ENCODE results near the gene DUS3L. TPM values are rescaled to one million over a fixed set of nuclear protein-coding genes. Genes with fewer than 3 reads are reported as not detected.

DUS3L gene
- total RNA-seq, 6 donors from 2014 or later: 31.4 to 88.0 (median 43.1) TPM

GRCh38 chr19:5805462-5806132 is 14.6 kb upstream of the DUS3L start:
- TF ChIP-seq EP300 (IDR thresholded peaks at IDR 0.05) (peak in 1 of 4 donors; percentile 37), POLR2A (IDR thresholded peaks at IDR 0.05) (no peak)
- TF ChIP-seq, protein P1, sequence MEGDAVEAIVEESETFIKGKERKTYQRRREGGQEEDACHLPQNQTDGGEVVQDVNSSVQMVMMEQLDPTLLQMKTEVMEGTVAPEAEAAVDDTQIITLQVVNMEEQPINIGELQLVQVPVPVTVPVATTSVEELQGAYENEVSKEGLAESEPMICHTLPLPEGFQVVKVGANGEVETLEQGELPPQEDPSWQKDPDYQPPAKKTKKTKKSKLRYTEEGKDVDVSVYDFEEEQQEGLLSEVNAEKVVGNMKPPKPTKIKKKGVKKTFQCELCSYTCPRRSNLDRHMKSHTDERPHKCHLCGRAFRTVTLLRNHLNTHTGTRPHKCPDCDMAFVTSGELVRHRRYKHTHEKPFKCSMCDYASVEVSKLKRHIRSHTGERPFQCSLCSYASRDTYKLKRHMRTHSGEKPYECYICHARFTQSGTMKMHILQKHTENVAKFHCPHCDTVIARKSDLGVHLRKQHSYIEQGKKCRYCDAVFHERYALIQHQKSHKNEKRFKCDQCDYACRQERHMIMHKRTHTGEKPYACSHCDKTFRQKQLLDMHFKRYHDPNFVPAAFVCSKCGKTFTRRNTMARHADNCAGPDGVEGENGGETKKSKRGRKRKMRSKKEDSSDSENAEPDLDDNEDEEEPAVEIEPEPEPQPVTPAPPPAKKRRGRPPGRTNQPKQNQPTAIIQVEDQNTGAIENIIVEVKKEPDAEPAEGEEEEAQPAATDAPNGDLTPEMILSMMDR (IDR thresholded peaks at IDR 0.05): peak; percentile 50 to 87 (median 74)
- peak overlapping the region in 3 of 4 donors; percentile 35 to 47 (median 42) for H3K4me3 ChIP-seq
- peak overlapping the region; percentile 32 to 47 (median 34) for H3K27ac ChIP-seq
- H3K4me1 ChIP-seq: peaks cover 17 to 36% (median 19%) of the 10 kb centered on the region in 4 donors
- WGBS, 2 donors: 3% methylated on average over 15 of the region's 46 CpGs; no CpG with 5 or more reads in 1 of the 2 donors
- H3K27me3 ChIP-seq: peaks cover 0 to 29% (median 12%) of the 10 kb centered on the region in 4 donors
- DNase-seq: peak; percentile 76 to 90
- no peaks in the 10 kb centered on the region for H3K36me3 ChIP-seq
- ATAC-seq (ENCODE audit: low FRiP score in 2 of 2): peak in 1 of 2 donors; percentile 25
- no peaks in the 10 kb centered on the region for H3K9me3 ChIP-seq

- WGBS, 2 donors: 4 to 6% methylated on average over 18 to 28 of the region's 107 CpGs
Measured at GRCh38 chr19:5804516-5805461, 13.8 kb upstream of the DUS3L start, which contains the start of gene NRTN. NRTN (plus strand) TSS chr19:5805067; CDS start chr19:5824166, 19,099 bp downstream.

GRCh38 chr19:5803752-5804515 is 13.0 kb upstream of the DUS3L start:
- TF ChIP-seq POLR2AphosphoS5 (IDR thresholded peaks at IDR 0.05) (no peak), POLR2A (IDR thresholded peaks at IDR 0.05) (no peak), EP300 (IDR thresholded peaks at IDR 0.05) (no peak)
- TF ChIP-seq, protein P1 (IDR thresholded peaks at IDR 0.05): peak; percentile 85 to 98 (median 94)
- Histone ChIP-seq H3K27me3 (peaks cover 0 to 29% (median 13%) of the 10 kb centered on the region in 4 donors), H3K4me3 (peak overlapping the region; percentile 10 to 47 (median 42)), H3K4me1 (peaks cover 17 to 36% (median 19%) of the 10 kb centered on the region in 4 donors), H3K36me3 (no peaks in the 10 kb centered on the region), H3K27ac (no peak overlapping the region), H3K9me3 (no peaks in the 10 kb centered on the region)
- ATAC-seq (ENCODE audit: low FRiP score in 2 of 2): peak; percentile 95 to 96
- peak; percentile 91 to 99 for DNase-seq
- WGBS, 2 donors: 2 to 5% methylated on average over 24 to 40 of the region's 54 CpGs

More at GRCh38 chr19:5804516-5805461, 13.8 kb upstream of the DUS3L start, which contains the start of gene NRTN:
- peaks cover 17 to 36% (median 19%) of the 10 kb centered on the region in 4 donors for H3K4me1 ChIP-seq
- H3K27me3 ChIP-seq: peaks cover 0 to 29% (median 13%) of the 10 kb centered on the region in 4 donors
- peak within 1 kb of the TSS; percentile 32 to 47 (median 34) for H3K27ac ChIP-seq
- ATAC-seq (ENCODE audit: low FRiP score in 2 of 2) (peak; percentile 28 to 53), DNase-seq (peak; percentile 36 to 88)
- H3K4me3 ChIP-seq: peak within 1 kb of the TSS in 3 of 4 donors; percentile 42 to 47 (median 42)
- TF ChIP-seq EP300 (IDR thresholded peaks at IDR 0.05): no peak
- no peak for TF ChIP-seq POLR2AphosphoS5 (IDR thresholded peaks at IDR 0.05)
- TF ChIP-seq POLR2A (IDR thresholded peaks at IDR 0.05): no peak
- TF ChIP-seq, protein P1 (IDR thresholded peaks at IDR 0.05): no peak
- H3K36me3 ChIP-seq: no peaks in the 10 kb centered on the region
- H3K9me3 ChIP-seq: no peaks in the 10 kb centered on the region

DNA sequence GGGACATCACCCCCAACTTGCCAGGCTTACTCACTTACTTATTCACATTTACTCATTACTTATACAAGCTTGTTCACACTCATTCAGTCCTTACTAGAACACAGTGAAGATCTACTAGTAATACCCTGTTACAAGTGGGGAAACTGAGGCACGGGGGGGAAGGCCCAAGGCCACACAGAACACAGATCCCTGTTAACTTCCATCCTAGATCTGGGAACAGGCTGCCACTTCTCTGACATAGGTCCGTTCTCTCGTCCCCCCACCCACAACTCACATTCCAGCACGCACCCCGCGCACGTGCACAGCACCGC is 12.4 kb upstream of the DUS3L start:
- TF ChIP-seq POLR2AphosphoS5 (IDR thresholded peaks at IDR 0.05) (no peak), POLR2A (IDR thresholded peaks at IDR 0.05) (no peak), EP300 (IDR thresholded peaks at IDR 0.05) (no peak)
- TF ChIP-seq, protein P1 (IDR thresholded peaks at IDR 0.05): no peak
- H3K9me3 ChIP-seq: no peaks in the 10 kb centered on the region
- H3K36me3 ChIP-seq: no peaks in the 10 kb centered on the region
- H3K27me3 ChIP-seq: peaks cover 0 to 29% (median 13%) of the 10 kb centered on the region in 4 donors
- H3K4me1 ChIP-seq: peaks cover 17 to 36% (median 19%) of the 10 kb centered on the region in 4 donors
- WGBS, 2 donors: 1 to 21% methylated on average over 8 of the region's 8 CpGs
- ATAC-seq (ENCODE audit: low FRiP score in 2 of 2): no peak
- H3K4me3 ChIP-seq: peak overlapping the region; percentile 10 to 47 (median 42)
- no peak for DNase-seq
- no peak overlapping the region for H3K27ac ChIP-seq
